Stimulated activated CD4-positive, alpha-beta T cell treated with anti-CD3 and anti-CD28 coated beads, Interleukin-1b, Interleukin-23, amount 100 ng/mL, for 4 hours (primary cell): ENCODE results near the gene NFIB.

ENCODE experiments used
- DNase-seq, 2 donors: peaks; one replicate each; pipeline ENCODE4 v3.0.0-alpha.2; 2020; ENCODE audit warnings: low read depth in 2 of 2

Gene NFIB

DNA sequence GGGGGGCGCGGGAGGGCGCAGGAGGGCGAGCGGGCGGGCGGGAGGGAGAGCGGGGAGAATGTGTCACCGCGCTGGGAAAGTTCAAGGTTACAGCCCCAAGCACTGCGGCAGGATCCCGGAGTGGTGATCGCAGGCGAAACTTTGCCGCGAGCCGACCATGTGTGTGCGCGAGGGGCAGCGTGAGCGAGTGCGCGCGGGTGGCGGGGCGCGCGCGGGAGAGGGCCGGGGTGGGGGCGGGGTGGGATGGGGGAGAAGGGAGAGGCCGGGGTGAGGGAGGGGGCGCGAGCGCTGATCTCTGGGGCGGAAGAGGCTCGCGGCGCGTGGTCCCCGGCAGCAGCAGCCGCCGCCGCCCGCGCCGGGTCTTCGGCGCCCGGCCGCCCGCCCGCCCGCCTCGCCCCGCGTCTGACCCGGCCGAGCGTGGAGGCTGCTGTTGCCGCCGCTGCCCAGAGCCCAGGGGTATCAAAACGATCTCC lies at the start of gene NFIB:
TSS of gene NFIB (minus strand) at position 191 of the 473 bp plus-strand sequence. CDS start 630 bp downstream, outside the sequence.
- DNase-seq: no peak

DNA sequence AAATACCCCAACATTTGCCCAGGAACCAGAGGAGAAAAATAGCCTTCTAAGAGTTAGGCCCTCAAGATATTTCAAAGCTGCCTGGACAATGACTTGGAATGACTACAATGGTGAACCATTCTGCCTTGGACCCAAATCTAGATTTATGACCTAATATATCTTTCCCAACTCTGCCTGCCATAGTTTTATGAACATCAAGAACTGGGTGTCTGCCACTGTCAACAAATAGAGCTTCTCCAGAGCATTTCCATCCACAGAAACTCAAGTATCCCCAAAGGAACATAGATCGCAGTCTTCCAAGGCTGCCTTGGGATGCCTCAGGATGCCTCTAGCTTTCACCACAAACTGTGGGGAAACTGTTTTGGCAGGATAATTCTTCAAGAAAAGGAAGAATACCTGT lies 48.2 kb upstream of the NFIB start:
- no peak for DNase-seq

DNA sequence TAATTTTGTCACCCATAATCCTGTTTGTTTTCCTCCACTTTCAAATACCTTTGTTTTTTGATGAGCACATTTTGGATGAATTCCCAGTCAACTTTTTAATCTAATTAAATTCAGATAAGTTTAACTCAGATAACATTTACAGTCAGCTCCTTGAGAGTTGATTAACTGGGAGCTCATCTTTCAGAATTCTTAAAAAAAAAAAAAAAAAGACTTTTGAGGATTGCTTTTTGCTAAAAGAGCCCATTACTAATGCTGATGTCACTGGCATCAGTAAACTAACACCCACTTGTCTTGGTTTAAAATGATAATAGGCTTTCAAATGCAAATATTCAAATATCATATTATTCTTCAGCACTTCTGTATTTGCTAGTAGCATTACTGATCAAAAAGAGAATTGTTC lies 47.1 kb upstream of the NFIB start:
- DNase-seq: no peak

DNA sequence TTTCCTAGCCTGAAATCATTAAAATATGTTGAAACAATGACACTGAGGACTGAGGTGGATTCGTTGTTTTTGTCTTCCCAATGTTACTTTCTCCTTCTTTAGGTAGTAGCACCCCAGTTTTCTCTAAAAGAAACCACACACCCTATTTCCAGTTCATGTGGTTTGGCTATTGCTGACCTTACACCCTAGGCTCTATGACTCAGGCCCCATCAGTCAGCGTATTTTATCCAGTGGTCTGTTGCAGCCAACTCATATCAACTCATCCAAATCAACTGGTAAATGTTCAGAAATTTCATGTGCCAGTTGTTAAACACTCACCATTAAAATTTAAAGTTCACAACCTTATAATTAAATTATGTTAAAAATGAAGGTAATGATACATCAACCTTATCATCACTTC lies 44.6 kb upstream of the NFIB start:
- DNase-seq: no peak

DNA sequence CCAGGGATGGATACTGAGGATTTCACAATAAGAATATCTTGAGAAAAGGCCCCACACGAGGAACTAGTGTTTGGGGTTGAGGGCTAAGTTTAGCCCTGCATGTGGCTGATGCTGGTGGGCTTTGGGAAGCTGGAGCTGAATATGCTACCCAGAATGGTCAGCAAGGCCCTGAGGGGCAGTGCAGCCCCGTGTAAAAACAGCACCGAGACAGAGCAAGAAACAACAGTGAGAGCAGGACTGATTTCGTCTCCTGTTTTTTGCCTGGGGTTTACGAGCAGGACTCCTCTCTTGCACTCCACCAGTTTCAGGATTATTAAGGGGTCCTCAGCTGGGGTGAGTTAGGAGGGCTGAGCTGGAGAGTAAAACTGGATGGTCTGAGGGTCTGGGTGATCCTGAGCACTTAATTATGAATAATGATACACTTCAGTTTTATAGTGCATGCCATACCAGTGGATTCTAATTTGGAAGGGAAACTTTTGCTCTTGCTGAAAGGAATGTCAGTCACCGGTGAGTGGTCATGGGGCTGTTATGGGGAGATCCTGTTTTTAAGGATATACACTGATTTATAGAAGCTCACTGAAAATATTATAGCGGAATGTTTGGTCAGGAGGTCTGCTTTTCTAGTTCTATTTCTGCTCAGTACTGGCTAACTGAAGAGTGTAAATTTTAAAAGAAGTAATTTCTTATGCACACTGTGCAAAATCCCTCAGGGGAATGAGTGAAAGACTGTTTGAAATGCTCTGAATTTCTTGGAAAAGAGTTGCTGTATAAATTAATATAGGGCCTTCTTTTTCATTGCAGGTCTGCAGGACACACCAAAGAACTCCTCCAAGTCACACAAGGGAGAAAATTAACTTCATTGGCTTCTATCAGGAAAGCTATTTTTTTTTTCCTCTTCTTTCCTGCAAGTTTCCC lies 42.7 kb upstream of the NFIB start:
- no peak for DNase-seq

DNA sequence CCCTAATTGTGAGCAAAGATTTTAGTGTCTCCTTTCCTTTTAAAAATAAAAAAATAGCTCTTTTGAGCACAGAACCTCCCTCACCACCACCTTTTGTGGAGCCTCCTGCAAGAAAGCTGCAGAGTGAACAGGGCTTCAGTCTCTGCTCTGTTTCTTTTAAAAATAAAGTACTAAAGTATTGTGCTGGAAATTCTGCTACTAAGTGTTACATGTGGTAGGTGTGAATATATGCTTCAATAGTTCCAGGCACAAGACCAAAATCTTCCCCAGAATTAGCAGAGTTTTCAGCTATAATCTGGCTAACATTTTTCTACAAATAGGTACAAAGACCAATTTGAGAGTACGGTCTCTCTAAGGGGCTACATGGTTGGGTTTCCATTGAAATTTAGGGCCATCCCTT lies 40.3 kb upstream of the NFIB start:
- no peak for DNase-seq

DNA sequence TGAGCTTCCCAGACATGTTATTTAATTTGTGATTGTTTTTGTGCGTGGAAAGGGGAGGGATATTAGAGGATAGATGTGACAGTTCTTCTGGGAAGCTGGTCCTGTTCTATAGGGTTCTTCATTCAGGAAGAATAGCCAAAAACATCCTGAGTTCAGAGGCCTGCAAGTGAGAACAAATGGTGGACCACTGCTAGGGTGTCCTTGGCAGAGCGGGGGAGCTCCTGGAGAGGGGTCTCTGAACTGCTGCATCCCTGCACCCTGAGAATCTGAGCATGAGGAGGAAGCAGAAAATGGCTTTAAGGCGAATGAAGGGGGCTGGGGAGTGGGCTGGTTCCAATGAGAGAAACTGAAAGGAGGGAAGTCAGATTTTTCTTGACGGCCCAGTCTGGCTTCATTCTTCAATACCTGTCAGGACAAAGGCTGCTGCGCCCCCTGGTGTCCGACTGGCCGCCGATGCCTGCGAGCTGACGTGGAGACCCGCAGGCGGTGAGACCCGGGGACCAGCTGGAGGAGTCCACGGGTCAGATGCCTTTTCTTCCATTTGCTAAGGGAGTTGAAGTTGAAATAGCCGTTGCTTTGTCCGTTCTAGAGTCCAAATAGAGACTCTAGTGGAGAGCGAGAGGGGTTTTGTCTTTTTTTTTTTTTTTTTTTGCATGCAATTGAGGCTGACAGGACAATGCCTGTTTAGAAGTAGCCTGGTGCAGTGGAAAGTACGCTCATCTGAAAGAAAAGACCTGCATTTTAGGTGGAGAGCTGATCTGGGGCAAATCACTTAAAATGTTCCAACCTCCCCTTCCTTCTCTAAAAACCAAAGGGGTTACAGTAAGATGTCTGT lies 39.5 kb upstream of the NFIB start:
- DNase-seq: peak; percentile 45 to 73

DNA sequence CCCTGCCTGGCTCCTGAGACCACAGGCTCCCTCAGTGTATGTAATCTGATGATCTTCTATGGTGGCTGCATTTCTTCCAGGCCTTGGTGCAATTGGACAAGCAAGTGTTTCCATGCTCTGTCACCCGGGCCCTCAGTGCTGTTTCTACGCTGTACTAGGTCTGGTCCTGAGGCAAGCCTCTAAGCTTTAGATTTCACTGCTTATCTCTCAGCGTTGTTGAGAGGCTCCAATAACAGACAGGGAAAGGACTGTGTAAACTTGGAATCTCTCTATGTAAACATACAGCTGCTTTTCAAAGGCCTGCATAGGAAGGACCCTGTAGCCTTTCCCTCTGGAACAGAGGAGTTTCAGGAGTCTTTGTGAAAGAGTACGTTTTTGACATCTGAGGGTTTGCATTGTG lies 38.6 kb upstream of the NFIB start:
- no peak for DNase-seq

DNA sequence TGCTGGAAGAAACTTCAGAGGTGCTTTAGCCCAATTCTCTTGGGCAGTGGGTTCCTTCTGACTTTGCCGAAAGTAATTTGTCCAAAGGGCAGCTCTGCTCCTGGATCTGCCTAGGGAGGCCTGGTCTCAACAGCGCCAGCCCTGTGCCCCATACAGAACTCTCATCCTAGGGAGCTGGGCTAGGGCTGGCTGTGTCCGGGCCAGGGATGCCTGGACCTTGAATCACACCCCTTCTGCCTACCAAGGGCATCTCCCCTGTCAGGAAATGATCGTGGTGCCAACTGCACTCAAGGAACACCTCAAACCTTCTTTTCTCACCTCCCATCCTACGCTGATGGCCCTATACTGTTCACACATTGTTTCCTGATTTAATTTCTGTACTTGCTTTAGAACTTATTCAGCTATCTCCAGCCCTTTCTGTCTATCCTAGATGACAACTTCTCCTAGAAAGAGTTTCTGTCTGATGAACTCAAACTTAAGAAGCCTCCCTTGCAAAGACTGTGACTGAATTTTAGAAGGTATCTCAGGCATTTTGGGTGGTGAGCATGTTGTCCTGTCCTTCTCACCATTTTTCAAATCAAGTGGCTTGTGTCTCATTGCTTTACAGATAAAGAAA lies 37.4 kb upstream of the NFIB start:
- no peak for DNase-seq

DNA sequence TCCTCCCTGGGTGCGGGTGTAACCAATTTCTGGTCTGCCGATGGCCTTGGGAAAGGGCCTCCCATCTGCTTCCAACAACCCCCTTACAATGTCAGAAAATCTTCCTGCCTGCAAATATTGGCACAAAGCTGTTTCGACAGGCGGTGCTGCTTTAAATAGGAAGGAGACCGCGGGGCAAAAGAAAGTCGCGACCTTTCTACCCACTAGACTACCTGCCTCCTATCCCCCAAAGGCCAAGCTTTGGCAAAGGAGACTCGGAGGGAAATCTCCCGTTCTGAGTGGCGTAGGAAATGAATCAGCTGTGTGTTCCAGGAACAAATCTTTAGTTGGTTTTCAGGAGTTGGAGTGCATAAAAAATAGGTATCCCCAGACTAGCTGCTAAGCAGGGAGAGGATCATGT lies 36.8 kb upstream of the NFIB start:
- no peak for DNase-seq

DNA sequence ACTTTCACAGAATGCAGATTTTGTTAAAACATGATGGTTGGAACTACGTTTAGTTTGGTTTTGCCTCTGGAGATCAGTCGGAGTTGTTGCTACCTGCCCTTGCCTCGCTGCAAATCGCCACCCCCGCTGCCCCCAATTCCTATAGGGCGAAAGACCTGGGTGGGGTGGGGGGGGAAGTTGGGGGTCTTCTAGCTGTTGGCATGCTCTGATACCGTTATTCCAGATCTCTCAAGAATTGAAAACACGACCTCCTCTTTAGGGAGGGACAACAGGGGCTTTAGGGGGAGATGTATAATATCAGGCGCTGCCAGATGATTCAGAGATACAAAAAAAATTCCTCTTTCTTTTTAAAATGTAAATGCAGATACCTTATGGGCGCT lies 36.4 kb upstream of the NFIB start:
- no peak for DNase-seq

DNA sequence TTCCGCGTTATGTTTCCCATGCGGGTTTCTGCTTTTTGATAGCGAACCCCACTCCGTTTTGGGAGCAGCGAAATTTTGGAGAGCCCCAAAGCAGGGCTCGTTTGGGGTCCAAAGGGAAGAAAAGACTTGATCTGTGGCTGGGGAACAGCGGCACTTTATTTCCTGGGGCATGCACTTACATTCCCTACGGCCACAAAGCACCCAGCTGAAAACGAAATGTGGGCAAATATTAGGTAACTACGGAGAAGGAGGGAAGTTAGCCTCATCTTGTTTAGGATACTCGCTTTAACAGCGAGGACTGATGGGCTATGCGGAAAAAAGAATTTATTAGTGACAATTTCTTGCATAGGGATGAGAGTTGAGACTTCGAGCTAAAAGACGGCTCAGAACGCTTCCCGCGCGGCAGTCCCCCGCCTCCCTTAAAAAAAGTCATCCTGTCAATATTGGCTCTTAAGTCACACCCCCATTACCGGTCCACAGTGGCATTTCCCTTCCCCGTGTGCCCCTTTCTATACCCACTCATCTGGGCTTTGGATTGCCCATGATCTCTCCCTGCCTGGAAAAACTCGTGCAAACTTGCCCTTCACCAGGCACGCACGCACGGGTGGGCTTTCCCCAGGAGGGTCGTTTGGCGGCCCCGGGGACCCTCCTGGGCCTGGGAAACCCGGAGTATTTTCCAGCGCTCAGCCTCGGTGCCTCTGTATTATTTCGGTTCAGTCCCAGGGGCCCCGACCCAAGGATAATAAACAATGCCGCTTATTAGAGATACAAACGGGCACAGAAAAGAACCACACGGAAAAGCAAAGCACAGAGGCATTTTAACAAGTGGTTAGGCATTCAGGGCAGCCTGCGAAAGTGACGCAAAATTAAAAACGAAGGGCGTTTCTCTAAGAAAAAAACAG lies 35.8 kb upstream of the NFIB start:
- no peak for DNase-seq

DNA sequence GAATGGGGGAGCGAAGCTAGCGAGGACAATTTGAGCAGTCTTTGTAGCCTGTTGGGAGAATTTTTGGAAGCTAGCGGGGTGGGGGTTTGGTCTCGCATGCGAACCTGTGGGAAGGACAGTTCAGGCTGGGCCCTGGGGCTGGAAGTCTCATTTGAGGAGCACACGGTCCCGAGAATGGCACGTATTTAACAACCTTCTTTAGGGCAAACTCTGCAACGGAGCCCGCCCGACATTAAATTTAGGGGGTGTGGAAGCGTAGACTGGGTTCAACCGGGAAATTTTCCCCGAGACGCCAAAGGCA lies 35.2 kb upstream of the NFIB start:
- DNase-seq: no peak

DNA sequence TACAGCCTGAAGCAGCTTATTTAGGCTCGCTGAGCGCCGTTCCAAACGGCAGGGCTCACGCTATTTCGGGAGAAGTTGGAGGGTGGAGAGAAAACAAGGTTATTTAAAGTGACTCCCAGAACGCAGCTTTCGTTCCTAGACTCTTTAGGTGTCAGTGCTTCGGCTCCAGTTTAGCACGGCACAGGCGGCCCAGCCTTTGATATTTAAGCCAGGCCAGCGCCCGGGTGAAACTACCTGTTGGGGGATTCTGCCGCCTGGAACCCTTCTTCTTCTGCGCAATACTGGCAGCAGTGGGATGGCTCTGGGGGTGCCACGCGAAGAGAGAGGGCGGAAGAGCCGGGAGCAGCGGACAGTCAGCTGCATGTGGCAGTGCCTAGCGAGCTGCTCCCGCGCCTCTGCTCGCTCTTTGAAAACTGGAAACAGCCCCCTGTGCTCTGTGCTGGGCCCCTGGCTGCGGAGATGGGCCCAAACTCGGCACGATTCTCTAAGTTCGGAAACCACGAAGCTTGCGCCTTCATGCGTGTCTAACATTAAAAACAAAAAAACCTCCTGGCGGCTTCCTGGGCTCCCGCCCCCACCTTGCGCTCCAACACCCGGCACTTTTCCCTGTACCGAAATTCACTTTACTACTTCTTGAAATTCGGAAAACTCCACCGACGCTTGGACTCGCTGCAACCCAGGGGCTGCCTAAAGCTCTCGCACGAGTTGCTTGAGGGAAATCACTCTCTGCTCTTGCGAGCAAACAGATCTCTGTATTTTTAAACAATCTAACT lies 34.6 kb upstream of the NFIB start:
- DNase-seq: no peak

DNA sequence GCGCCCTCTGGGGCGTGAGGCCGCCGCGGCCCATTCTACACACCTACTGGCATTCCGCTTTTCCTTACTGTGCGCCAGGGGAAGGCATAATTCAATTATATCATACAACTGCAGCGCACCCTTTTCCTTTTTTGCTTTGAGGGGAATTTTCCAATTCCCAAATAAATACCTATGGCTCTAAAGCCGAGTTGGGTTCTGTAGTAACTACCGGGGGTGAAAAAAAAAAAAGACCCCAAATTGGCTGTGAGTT lies 34.1 kb upstream of the NFIB start:
- no peak for DNase-seq

DNA sequence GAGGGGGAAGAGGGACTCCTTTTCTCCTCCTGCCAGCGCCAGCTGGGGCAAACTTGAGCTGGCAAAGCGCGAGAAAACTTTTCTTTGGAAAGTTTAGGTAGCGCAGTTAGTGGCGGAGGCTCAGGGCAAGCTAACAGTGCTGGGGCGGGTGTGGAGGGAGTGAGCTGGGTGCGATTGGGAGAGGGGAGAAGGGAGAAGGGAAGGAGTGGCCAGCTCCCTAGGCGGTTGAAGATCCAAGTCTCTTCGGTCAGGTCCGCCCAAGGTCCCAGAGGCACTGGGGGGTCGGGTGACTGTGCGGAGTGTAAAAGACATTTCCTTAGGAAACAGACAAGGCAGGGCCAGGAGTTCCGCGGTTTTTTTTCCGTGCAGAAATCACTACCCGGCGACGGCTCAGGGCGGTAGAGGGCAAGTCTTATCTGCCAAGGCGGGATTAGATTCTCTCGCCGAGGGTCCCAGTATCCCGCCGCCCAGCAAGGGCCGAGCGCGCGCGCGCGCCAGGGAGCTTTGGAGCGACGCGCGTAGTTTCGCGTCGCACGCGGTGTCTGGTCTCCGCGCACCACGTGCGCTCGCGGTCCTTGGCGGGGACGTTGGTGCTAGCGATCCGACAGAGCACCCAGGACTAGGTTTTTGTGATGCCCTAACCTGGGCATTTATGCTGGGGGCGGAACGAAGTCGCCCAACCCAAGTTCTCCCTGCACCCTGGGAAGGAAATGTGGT lies 33.6 kb upstream of the NFIB start:
- no peak for DNase-seq

DNA sequence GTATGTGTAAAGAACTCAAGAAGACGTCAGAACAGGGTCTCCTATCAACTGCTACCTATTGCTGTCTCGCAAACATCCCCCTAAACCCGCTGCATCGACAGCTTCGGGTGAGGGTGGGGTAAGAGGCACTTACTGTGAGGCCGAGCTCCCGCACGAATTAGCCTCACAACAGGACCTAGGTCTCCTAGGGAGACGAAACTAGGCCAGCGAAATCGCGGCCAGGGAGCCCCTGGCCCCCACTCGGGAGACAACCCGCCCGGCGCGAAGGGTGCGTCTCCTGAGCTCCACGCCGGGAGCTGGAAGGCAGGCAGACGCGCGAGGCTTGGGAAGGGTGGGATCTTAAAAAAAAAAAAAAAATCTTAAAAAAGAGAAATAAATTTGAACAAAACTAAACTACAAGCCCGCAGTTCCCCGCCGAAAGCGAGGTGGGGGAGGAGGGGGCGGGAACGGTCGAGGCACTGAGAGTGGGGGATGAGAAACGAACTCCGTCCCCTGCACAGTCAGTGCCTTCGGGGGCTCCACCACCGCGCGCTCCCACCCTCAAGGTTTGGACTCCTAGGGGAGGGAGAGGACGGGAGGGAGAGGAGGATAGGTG lies 33.0 kb upstream of the NFIB start:
- no peak for DNase-seq

DNA sequence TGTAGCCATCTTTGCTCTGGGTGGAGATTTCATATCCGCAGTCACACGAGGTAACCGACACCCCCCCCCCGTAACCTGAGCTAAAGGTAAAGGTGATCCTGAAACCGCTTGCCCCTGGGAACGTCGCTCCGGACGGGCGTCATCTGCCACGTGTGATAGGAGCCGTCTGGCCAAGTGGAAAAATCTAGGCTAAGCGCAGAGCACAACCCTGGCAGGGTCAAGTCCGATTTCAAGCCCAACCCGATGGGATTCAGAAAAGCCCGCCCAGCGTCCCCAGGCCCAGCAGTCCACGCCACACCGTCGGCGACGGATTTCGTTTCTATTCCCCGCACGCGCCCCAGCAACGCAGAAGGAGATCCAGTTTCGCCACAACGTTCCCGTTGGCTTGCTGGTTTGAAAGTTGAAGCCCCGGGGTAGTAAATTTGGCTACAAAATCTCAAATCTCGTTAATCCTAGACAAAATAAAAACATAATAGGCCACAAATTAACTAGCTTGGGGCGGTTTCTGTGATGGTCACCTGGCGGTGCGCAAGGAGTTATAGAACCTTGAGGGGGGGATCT lies 32.4 kb upstream of the NFIB start:
- no peak for DNase-seq

DNA sequence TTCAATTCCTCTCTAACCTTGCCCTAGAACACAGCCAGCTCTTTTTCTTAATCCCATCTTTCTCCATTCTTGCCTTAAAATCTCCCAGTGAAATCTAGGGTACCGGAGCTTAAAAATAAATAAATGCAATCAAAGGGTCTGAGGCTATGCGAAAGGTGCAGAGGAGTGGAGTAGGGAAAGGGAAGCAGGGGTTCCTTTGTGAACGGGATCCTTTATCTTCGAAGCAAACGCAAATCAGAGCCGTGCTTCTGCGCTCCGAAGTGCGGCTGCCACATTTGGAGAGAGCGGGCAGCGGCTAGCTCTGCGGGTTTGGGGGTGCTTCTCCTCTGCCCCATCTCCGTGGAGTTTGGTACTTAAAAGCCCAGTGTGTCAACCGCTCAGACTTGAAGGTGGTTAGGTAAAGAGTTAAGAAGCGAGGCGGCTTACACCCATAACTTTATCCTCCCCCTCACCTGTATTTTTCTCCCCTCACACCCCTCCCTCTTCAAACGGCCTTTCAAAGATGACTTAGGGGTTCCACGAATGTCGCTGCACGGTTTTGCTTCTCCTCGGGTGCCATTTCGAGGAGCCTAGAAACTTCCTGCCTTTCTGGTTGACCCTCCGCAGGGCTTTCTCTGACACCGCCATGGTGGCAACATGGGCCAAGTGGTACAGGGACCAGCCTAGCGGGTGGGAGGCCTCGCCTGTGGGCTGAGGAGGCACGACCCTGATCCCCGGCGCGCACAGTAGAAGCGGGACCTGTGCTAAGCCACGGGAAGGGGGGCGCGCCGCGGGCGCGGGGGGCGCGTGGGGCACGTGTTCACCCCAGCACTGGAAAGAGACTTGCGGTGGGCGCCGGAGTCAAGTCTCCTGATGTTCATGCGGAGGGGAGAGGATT lies 31.7 kb upstream of the NFIB start:
- no peak for DNase-seq
